Fibroblast of gingiva (primary cell): ENCODE data around the gene GRIA4.

Source experiments
- DNase-seq: peaks from one replicate; pipeline ENCODE4 v3.0.0-alpha.2; 2011; ENCODE audit warnings: low read depth

The GRIA4 gene

DNA sequence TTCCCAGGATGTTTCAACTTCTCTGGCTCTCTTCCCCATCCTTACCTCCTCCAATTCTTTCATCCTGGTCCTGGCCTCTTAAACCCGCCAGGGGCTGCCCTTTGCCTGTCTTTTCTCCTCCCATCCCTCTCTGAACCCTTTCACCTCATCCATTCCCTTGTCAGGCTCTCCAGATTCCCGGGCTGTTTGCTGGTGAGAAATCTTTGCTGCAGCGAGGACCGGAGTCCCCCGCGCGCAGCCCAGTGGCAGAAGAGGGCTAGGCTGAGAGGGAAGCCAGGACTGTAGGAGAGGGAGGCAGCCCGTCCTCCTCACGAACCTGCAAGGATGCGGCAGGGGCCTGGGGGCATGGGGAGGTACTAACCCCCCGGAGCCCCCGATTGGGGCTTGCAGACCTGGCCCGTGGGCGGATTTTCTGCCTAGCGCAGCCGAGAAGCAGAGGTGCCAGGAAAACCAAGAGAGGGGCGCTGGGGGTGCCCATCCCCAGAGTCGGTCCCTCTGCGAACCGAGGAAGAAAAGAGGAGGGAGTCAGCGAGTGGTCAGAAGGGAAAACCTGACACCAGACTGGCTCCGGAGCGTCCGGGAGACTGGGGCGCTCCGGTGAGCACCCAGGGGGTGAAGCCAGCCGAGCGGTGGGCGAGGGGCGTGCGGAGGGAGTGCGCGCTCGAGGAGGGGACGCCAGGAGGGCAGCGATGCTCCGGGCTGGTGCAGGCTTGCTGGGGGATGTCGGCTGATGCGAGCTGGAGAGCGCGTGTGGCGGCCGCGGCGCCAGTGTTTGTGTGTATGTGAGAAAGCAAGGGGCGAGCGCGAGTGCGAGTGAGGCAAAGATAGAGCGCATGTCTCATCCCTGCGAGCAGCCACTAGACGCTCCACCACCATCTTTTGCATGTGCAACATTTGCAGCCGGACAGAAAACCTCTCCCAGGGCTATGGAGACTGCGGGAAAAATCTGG, at the start of gene GRIA4:
GRIA4 (plus strand) TSS at position 242 of the 950 bp plus-strand sequence. CDS start 925 bp downstream, outside the sequence.
- DNase-seq = peak; percentile 32

DNA sequence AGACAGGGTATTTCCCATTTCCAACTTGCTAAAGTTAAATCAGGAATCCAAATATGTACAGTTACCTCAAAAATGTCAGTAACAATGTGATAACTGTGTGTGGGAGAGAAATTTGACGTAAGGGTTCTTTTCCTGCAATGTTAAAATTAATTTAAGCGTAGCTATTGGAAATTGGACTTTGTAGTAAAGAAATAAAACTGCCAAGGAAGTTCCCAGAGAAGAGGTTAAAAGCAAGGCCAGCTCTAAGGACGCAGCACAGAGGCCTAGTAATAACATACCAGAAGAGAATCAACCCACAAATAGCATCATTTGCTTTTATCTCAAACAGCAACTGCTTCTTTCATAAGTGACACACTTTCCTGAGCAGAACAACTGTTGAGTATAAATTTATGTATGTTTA, 36.8 kb upstream of the GRIA4 start:
- DNase-seq = no peak

DNA sequence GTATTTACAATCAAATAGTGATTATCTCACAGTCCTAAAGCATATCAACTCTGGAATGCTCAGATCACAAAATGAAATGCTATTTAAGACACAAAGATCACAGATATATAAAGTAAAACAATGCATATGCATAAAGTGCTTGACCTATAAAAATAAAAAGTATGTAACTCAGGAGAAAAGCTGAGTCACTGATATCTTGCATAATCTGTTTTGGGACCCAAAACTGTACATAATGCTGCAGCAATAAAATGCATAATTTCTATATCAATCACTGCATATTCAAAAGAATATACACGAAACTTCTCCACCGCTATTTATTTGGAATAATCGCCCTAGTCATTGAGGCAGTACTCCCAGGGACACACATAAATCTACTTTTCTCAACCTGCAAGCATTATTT, 34.9 kb upstream of the GRIA4 start:
- no peak for DNase-seq

DNA sequence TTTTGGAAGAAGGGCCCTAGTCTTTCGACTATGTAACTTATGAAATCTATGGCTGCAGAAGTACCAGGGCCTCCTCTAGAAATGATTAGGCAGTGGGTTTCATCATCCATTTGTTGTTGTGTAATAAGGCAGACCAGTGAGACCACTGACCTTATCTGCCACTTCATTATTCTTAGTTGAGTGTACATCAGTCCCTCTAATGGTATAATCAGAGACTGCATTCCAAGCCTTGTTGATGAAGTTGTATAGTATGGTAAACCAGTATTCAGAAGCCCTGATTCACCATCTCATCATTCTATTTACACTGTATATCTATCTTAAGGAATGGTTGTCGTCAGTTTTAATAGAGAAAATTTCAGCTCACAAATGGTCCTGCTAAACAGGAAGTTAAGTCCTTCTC, 32.2 kb upstream of the GRIA4 start:
- DNase-seq = peak; percentile 2

DNA sequence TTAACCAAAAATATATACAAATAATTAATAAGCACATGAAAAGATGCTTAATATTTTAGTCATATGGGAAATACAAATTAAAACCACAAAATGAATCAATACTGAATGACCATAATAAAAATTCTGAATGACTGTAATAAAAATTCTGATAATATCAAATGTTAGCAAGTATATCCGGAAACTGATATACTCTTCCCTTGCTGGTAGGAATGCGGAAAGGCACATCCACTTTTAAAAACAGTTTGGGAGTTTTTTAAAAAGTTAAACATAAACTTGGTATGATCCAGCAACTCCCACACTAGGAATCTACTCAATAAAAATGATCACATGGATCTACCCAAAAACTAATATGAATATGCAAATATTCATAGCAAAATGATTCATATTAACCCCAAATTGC, 30.8 kb upstream of the GRIA4 start:
- no peak for DNase-seq

DNA sequence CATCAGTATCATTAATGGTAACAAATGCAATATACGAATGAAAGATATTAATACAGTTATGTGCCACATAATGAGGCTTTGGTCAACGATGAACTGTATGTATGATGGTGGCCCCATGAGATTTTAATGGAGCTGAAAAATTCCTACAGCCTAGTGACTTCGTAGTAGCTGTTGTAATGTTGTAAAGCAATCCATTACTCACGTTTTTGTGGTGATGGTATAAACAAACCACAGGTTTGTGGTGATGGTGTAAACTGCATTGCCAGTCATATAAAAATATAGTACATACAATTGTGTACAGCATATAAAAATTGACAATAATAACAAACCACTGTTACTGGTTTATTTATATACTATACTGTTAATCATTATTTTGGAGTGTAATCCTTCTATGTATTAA, 27.4 kb upstream of the GRIA4 start:
- no peak for DNase-seq

DNA sequence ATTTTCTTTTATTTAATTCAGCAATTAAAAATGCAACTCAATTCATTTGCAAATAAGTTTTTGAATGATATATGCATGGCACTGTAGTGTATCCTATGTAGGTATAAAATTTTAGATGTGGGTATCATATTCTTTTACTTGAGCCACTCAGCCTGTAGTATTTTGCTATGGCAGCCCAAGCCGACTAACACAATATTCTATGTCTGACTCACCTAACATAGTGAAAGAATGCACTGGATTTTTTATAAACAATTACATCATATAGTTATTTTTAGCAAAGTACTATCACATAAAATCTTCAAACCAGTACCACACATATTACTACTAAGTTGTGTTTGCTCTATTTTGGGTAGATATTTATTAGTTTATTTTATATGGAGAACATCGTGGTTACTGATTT, 21.9 kb upstream of the GRIA4 start:
- no peak for DNase-seq

DNA sequence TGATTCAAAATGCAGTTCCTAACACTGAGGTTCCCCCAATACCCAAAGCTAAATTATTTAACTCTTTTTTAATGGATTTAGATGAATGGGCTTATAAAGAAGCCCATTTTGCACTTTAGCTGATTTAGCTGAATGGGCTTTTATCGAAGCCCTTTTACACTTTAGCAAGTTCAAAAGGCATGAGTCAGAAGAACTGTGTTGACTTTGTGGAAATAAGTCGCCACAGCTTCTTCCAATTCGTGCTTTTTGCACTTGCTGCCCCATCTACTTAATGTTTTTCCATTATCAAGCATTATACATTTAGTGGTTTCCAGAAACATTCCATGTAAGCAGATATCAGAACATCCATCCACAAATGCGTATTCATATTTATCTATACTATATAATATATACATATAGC, 20.5 kb upstream of the GRIA4 start:
- DNase-seq = no peak

DNA sequence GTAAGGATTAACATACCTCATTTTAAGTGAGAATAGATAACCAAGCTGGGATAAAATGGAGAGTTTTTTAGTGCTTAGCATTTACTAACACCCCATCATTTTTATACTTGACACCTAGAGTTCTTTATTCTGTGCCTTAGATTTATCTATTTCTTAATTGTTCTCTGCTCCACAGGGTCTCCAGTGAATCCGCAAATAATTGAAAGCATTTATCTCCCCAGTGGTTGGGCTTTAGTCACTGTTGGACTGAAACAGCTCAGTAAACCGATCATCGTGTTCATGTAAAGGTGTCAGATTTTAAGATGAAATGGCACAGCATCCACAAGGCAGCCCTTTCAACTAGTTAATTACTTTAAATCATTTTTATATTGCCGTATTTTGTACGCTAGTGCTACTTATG, 17.8 kb upstream of the GRIA4 start:
- DNase-seq = no peak

DNA sequence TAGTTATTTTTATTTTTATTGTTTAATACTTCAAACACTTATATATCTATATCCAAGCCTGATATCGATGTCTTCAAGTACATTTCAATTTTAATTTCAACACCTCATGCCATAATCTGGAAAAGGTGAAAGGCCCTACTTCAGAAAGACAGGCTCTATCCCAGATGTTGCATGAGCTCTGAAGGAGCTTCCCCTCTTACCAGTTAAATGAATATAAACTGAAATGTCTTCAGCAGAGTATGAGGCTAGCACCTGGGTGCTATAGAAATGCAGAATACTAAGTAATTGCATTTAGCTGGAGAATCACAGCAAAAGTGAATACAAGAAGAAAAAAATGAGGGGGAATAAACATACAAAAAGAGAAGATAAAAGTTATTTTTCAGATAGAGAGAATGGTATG, 11.5 kb upstream of the GRIA4 start:
- no peak for DNase-seq

DNA sequence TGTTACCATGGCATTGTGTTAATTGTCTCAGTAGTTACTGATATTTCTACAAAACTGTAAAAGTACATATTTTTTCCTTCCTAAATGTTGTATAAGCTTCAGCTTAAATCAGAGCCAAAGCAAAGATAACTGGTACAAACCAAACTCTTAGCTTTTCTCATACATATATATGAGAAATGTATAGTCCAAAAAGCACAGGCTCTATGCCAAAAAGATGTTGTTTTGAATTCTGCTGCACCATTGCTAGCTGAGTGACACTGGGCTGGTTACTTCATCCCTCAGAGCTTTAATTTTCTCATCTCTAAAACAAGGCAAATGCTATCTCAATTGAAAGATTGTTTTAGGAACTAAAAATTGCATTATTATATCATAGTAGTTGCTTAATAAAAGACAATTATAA, 6.7 kb upstream of the GRIA4 start:
- DNase-seq = no peak

DNA sequence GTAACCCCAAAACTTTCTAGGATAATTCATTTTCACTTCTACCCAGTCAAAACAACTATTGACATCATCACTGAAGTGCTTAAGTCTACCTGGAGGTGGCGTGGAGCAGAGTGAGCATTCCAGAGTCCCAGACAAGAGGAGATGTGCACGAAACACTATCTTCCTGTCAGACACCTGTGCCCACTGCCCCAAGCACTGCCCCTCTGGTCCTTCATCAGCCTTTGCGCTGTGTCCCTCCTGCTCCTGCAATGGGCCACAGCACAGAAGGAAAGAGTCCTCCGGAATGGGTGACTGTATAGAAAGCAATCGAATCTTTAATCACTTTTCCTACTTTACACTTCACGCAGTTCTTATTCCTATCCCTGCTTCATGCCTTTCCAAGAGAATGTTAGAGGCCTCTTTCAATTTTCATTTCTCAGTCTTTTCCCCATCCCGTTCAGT, 512 bp upstream of the GRIA4 start:
- no peak for DNase-seq

DNA sequence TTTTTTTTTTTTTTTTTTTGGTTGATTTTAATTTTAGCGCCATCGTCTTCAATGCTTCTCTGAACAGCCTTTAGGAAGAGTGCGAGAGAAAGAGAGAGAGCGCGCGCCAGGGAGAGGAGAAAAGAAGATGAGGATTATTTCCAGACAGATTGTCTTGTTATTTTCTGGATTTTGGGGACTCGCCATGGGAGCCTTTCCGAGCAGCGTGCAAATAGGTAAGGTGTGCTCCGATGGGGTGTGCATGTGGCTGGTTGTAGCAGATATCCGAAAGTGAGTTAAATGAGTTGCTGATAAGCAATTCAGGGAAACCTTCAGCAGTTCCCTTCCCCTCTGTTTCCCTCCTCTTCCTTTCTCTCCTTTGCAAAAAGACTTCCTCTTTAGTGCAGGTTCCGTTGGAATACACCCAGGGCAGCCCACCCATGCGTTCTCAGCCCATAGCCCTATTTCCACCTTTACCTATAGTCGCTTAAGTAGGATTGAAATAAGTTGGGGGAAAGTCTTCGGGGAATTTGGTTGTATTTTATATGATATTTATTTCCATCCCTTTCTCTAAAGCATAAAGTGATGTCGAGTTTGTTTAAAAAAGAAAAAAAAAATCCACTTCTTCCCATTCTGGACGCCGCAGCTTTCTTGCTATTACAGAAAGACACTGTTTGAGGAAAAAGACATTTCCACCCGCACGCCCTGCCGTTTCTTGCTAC, 1.1 kb downstream of the GRIA4 start:
- DNase-seq = no peak

DNA sequence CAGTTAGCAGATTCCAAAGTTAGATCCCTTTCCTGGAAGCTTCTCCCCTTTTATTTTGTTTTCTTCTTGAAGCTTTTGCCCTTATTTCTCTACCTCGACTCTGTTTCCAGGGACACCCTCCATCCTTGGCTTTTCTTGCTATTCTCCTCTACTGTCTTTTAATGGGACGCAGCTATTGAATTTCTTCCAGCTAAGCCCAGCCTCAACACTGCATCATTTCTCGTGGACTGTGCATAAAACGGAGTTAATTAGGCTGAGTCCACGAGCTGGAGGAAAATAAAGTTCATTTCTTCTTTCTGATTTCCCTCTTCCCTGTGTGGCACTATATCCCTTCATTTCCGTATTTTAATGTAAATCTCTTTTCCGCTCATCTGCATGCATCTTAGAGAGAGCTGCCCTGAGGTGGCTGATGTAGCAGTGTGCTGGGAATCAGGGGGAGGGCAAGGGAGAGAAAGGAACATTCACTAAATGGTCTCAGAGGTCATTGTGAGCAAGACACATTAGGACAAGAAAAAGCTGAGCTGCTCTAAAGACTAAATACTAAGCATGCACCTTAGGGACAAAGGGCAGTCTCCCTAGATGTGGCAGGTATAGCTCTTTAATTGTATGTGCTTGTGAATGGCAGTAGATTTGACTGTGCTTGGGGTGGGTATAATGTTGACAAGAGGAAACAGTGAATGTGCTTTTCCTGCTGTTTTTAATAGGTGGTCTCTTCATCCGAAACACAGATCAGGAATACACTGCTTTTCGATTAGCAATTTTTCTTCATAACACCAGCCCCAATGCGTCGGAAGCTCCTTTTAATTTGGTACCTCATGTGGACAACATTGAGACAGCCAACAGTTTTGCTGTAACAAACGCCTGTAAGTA, 1.9 kb downstream of the GRIA4 start:
- no peak for DNase-seq

DNA sequence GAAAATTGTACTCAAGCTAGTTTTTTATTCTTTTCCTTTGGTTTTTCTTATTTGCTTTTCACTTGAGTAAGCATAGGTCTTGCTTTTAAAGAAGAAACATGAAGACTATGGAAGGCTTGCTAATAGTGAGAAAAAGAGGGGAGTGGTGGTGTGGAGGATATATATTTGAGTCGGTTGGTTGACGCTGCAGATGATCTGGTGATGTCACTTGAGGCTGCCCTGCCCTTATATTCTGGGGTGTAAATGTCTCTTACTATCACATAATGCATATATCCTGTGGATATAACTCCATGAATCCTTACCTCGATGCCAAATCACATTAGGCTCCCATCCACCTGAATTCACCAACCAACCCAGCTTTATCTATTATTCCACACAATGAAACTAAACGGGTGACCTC, 2.9 kb downstream of the GRIA4 start:
- DNase-seq = no peak

DNA sequence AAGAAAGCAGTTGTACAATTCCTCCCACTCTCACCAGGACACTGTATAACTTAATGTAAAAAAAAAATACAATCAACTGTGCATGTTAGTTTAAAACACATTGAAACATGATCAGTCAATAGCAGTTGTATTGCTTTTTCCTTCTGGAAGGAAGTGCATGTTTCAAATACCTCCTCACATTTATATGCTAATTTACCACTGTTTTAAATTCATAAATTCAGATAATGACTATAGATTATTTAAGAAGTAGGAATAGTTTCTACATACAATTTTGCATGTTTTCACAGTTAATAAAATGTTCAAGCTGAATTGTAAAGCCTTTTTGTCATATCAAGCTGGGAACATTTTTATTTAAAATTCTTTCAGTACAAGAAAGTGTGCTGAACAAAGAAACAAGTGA, 3.3 kb downstream of the GRIA4 start:
- DNase-seq = no peak

DNA sequence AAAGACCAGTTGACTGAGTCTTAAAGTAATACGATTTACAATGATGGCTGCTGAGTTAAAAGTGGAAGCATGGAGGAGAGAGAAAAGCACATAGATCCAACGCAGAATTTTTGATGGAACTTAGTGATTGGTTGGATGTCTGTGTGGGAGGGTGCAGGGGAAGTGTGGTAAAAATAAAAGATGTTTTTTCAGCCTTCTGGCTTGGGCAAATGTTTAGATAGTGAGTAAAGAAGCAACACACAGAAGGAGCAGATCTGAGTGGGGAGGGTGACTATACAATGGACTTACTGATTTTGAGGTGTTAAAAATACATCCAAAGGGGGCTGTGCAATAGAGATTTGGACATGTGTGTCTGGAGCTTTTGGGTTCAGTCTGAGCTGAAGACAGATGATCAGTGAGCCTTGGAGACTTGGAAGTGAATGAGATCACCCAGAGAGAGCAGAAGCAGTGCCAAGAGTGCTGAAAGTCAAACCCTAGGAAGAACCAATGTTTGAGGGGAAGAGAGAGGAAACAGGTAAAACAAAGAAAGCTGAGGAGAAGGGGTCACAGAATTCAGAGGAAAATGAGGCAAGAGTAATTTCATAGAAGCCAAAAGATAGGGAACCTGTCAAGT, 8.6 kb downstream of the GRIA4 start:
- DNase-seq = no peak

DNA sequence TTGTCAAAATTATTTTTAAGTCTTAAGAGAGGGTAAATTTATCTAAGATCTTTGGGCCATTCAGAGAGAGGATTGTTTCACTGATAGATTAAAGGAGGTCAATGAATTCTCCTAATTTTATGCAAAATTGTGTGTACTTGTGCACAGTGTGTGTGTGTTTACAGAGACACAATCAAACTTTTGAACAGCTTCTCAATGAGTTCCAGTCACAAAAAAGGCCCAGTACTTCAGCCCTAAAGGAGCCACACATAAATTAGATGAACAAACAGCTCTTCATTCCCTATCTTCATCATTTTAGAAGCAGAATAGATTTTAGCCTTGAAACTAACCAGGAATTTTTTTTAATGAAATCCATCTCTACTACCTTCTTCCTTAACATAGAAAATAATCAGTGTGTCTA, 9.7 kb downstream of the GRIA4 start:
- no peak for DNase-seq

DNA sequence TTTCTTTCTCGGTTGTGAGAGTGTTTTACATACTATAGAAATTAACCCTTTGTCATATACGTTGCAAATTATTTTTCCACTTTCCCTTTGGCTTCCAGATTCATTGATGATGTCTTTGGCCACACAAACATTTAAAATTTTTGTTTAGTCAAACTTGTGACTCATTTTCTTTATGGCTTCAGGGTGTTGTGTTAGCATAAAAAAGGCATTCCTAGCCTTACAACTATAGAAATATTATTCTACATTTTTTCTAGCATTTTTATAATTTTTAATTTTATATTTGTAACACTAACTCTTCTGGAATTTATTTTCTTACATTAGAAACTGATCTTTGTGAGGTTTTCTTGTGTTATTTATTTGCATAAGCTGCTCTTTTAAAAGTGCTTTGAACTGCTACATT, 12.1 kb downstream of the GRIA4 start:
- DNase-seq = no peak

DNA sequence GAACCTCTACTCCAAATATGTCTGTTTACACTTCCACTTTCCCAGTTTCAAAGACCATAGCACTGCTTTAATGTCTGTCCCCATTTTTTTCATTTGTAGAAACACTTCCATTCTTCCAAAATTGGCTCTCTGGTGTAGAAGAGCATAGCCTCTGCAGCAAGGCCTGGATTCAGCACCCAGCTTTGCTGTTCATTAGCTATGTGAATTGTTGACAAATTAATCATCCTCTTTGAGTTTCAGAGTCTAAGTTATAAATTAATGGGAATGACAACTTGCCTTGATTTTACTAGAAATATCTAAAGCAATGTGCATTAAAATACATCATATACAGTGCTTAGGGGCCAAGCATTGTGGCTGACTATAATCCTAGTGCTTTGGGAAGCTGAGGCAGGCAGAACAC, 22.4 kb downstream of the GRIA4 start:
- DNase-seq = no peak

DNA sequence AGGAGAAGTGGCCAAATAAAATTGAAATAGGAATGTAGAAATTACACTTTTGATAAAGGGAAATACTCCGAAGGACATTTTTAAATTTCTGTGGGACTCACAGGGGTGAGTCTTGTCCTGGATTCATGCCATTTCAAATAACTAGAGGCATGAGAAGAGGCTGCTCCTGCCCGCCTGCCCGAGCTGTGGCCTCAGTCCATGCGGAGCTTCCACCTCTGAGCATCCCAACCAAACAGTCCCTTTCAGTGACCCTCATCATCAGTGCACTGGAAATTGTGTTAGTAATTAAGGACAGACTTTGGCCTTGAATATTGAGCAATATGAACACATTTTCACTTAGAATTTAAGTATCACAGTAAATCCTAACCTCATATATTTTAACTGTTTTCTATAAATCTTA, 25.6 kb downstream of the GRIA4 start:
- DNase-seq = no peak

DNA sequence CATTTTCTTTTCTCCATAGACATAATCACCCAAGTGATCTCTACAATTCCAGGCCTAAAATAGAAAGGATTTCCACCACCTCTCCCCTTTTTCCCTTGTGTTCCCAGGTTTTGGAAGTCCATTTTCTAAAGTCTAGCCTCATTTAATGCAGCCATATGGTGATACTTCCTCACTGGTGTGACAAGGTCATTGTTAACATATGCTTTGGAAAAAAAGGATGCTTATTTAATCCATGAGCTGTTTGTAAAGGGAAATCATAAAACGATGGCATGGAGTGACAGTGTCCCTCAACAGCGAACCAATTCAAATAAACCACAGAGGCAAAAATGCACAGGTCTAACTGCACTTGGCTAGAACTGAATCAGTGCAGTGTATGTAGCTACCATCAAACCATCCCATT, 26.6 kb downstream of the GRIA4 start:
- no peak for DNase-seq
